NB4 (cell line): Measurements from ENCODE around the gene ATP2B1.

ENCODE experiments used
- POLR2A ChIP-seq: IDR thresholded peaks from 2 replicates; pipeline ENCODE4 v1.6.1; 2011; ENCODE audit warnings: mild to moderate bottlenecking; ENCODE audit not compliant: insufficient read length; ENCODE audit errors: extremely low read depth
- TF ChIP-seq, protein P1 (sequence below): IDR thresholded peaks from one replicate; pipeline ENCODE4 v1.5.1; 2012; ENCODE audit warnings: low read depth, low read length
- TF ChIP-seq, protein P2 (sequence below): IDR thresholded peaks from 2 replicates; pipeline ENCODE4 v1.6.1; 2011; ENCODE audit warnings: low read depth, low read length

DNA sequence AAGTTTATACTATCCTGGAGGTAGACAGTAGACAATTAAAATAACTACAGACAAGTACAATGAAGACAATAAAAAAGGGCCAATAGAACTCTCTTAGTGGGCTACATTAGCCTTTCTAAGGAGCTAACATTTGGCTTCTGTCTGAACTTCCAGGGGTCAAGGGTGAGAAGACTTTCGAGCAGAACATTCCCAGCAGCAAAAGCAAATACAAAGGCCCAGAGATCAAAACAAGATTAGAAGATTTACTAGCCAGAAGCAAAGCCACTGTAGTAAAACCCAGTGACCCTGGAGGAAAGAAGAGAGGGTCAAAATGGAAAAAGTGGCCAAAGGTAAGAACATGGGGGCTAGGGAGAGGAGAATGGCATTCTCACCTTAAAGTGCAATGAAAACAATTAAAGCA is 63.2 kb downstream of the ATP2B1 start:
- TF ChIP-seq, protein P1, sequence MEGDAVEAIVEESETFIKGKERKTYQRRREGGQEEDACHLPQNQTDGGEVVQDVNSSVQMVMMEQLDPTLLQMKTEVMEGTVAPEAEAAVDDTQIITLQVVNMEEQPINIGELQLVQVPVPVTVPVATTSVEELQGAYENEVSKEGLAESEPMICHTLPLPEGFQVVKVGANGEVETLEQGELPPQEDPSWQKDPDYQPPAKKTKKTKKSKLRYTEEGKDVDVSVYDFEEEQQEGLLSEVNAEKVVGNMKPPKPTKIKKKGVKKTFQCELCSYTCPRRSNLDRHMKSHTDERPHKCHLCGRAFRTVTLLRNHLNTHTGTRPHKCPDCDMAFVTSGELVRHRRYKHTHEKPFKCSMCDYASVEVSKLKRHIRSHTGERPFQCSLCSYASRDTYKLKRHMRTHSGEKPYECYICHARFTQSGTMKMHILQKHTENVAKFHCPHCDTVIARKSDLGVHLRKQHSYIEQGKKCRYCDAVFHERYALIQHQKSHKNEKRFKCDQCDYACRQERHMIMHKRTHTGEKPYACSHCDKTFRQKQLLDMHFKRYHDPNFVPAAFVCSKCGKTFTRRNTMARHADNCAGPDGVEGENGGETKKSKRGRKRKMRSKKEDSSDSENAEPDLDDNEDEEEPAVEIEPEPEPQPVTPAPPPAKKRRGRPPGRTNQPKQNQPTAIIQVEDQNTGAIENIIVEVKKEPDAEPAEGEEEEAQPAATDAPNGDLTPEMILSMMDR = no peak
- TF ChIP-seq POLR2A = no peak
- TF ChIP-seq, protein P2, sequence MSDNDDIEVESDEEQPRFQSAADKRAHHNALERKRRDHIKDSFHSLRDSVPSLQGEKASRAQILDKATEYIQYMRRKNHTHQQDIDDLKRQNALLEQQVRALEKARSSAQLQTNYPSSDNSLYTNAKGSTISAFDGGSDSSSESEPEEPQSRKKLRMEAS = no peak
